ENCODE measurements around the gene PRKN.

GRCh38 chr6:161890832-161891297 lies 836.7 kb downstream of the PRKN start:
- TF ChIP-seq CTCF (IDR thresholded peaks at IDR 0.05) (no peak), EZH2 (IDR thresholded peaks at IDR 0.05) (no peak)

Data from neural progenitor cell (in vitro differentiated cells).